Measurements from ENCODE around the gene BARX1.

DNA sequence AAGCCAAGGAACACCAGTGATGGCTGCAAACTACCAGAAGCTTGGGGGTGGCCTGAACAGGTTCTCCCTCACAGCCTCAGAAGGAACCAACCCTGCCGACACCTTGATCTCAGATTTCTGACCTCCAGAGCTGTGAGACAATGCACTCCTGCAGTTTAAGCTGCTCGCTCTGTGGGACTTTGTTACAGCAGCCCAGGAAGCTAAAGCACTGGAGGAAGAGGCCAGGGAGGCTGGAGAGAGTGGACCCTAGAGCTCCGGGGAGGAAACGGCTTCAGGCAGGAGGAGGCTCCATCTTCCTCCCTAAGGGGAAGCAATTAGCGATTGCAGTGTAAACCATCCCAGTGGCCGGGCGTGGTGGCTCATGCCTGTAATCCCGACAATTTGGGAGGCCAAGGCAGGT, 25.1 kb downstream of the BARX1 start:
- TF ChIP-seq POLR2AphosphoS5 (IDR thresholded peaks at IDR 0.05) (no peak), EP300 (IDR thresholded peaks at IDR 0.05) (no peak)
- TF ChIP-seq, protein P1, sequence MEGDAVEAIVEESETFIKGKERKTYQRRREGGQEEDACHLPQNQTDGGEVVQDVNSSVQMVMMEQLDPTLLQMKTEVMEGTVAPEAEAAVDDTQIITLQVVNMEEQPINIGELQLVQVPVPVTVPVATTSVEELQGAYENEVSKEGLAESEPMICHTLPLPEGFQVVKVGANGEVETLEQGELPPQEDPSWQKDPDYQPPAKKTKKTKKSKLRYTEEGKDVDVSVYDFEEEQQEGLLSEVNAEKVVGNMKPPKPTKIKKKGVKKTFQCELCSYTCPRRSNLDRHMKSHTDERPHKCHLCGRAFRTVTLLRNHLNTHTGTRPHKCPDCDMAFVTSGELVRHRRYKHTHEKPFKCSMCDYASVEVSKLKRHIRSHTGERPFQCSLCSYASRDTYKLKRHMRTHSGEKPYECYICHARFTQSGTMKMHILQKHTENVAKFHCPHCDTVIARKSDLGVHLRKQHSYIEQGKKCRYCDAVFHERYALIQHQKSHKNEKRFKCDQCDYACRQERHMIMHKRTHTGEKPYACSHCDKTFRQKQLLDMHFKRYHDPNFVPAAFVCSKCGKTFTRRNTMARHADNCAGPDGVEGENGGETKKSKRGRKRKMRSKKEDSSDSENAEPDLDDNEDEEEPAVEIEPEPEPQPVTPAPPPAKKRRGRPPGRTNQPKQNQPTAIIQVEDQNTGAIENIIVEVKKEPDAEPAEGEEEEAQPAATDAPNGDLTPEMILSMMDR (IDR thresholded peaks at IDR 0.05) = no peak

Data from gastroesophageal sphincter (tissue), 3 donors.